A549 (cell line): ENCODE measurements around the gene TRAPPC5. TPM values are rescaled to one million over a fixed set of nuclear protein-coding genes. Genes with fewer than 3 reads are reported as not detected.

Source experiments
- ATAC-seq, 2 experiments: fragments of 200-7000 bp in 1 of 2; fragments of >200 bp in 1 of 2; cut with Nextera tagmentation in 1 of 2; cut with Tn5 transposase in 1 of 2; 3 replicates each; pipeline versions ENCODE4 v1.8.0 to v1.9.1; 2018 to 2020; ENCODE audit warnings: mild to moderate bottlenecking in 1 of 2, moderate library complexity in 1 of 2
- CTCF ChIA-PET: fragments of 300-600 bp; sonication (Branson Sonifier 250); formaldehyde crosslinking; extraction: SDS; loops from one replicate; lab custom pipeline; 2021; ENCODE audit warnings: antibody characterized with exemption, inconsistent platforms; lab: Yijun Ruan, JAX
- POLR2A ChIA-PET: fragments of 350-600 bp; formaldehyde crosslinking; extraction: SDS; loops from one replicate; lab custom pipeline; 2021; ENCODE audit warnings: antibody characterized with exemption, inconsistent platforms; lab: Yijun Ruan, JAX
- DNase-seq, 2 experiments: peaks; one replicate each; pipeline versions ENCODE4 v3.0.0 to v3.0.0-alpha.2; 2011 to 2016; ENCODE audit warnings: low read depth in 1 of 2, low spot score in 1 of 2
- FAIRE-seq: peaks from 2 replicates; lab custom pipeline; 2011; peaks lifted over from hg19 to GRCh38; lab: Jason Lieb, UNC
- H3K27ac ChIP-seq, 2 experiments: fragments of >200 bp; sonication (Bioruptor Twin); formaldehyde crosslinking; 3 replicates each; pipeline ENCODE4 v1.5.1; 2016 to 2017
- H3K4me1 ChIP-seq: fragments of >200 bp; sonication (Bioruptor Twin); formaldehyde crosslinking; 3 replicates; pipeline ENCODE4 v1.6.1; 2016
- H3K4me2 ChIP-seq: fragments of >200 bp; sonication (Bioruptor Twin); formaldehyde crosslinking; 3 replicates; pipeline ENCODE4 v1.6.1; 2016
- H3K4me3 ChIP-seq: fragments of >200 bp; sonication (Bioruptor Twin); formaldehyde crosslinking; 3 replicates; pipeline ENCODE4 v1.5.1; 2016
- H3K9me3 ChIP-seq: fragments of >200 bp; sonication (Bioruptor Twin); formaldehyde crosslinking; 3 replicates; pipeline ENCODE4 v1.6.1; 2016
- CBX2 ChIP-seq: fragments of 200-600 bp; sonication (generic); IDR thresholded peaks from 2 replicates; pipeline ENCODE4 v1.6.1; 2016; ENCODE audit warnings: low read depth, mild to moderate bottlenecking, borderline replicate concordance
- CHD2 ChIP-seq: fragments of 150-350 bp; IDR thresholded peaks from 2 replicates; pipeline ENCODE4 v1.6.1; 2014; ENCODE audit warnings: low read length; ENCODE audit not compliant: partially characterized antibody
- CHD4 ChIP-seq: fragments of 200-600 bp; sonication (generic); IDR thresholded peaks from 2 replicates; pipeline ENCODE4 v1.6.1; 2016; ENCODE audit warnings: antibody characterized with exemption, mild to moderate bottlenecking, borderline replicate concordance
- CTCF ChIP-seq: fragments of >200 bp; sonication (Bioruptor Twin); formaldehyde crosslinking; IDR thresholded peaks from 3 replicates; pipeline ENCODE4 v1.5.1; 2016
- EP300 ChIP-seq, 2 experiments: fragments of >200 bp; sonication (Bioruptor Twin); formaldehyde crosslinking; IDR thresholded peaks; 2 replicates in 1 of 2; 3 replicates in 1 of 2; pipeline ENCODE4 v1.6.1; 2016 to 2017
- HES2 ChIP-seq: fragments of >200 bp; sonication (Bioruptor Twin); formaldehyde crosslinking; IDR thresholded peaks from 2 replicates; pipeline ENCODE4 v1.6.1; 2016
- HOXB5 ChIP-seq: fragments of 250-450 bp; sonication (Bioruptor Pico); IDR thresholded peaks from 2 replicates; pipeline ENCODE4 v1.5.0; 2020; ENCODE audit warnings: mild to moderate bottlenecking, moderate library complexity
- KDM5A ChIP-seq: fragments of 200-600 bp; sonication (generic); IDR thresholded peaks from 2 replicates; pipeline ENCODE4 v1.6.1; 2016; ENCODE audit warnings: antibody characterized with exemption, mild to moderate bottlenecking
- NFE2L2 ChIP-seq: fragments of 150-350 bp; conservative IDR thresholded peaks from 2 replicates; pipeline ENCODE4 v1.6.1; 2014; ENCODE audit warnings: low read length
- RARB ChIP-seq: fragments of 250-450 bp; sonication (Bioruptor Pico); IDR thresholded peaks from 2 replicates; pipeline ENCODE4 v1.8.0; 2021; ENCODE audit warnings: mild to moderate bottlenecking, moderate library complexity
- RNF2 ChIP-seq: fragments of 200-600 bp; sonication (generic); IDR thresholded peaks from 2 replicates; pipeline ENCODE4 v1.6.1; 2016; ENCODE audit warnings: low read depth, mild to moderate bottlenecking, antibody characterized with exemption, moderate library complexity, borderline replicate concordance
- SREBF2 ChIP-seq: fragments of 450-650 bp; IDR thresholded peaks from 2 replicates; pipeline ENCODE4 v1.6.1; 2014; ENCODE audit warnings: mild to moderate bottlenecking, moderate library complexity
- TP53 ChIP-seq: fragments of 250-450 bp; sonication (Bioruptor Pico); IDR thresholded peaks from 2 replicates; pipeline ENCODE4 v1.5.0; 2021; ENCODE audit warnings: mild to moderate bottlenecking, moderate library complexity
- ZFP36 ChIP-seq: fragments of 450-650 bp; IDR thresholded peaks from 2 replicates; pipeline ENCODE4 v1.6.1; 2014; ENCODE audit warnings: borderline replicate concordance; ENCODE audit not compliant: partially characterized antibody
- ZNF302 ChIP-seq: fragments of 250-450 bp; sonication (Bioruptor Pico); IDR thresholded peaks from 2 replicates; pipeline ENCODE4 v1.9.0; 2021; ENCODE audit warnings: inconsistent platforms, mild to moderate bottlenecking, moderate library complexity
- ZSCAN20 ChIP-seq: fragments of 250-450 bp; sonication (Bioruptor Pico); IDR thresholded peaks from 2 replicates; pipeline ENCODE4 v1.8.0; 2022; ENCODE audit warnings: mild to moderate bottlenecking, moderate library complexity
- WGBS: methylation state at CpG from one replicate; pipeline ENCODE4 v1.1.6; 2017; ENCODE audit errors: missing lambda C conversion rate; 5-methylcytosine and 5-hydroxymethylcytosine counted together
- polyA plus RNA-seq, 4 experiments: library from polyadenylated mRNA; depleted of rRNA in 3 of 4; stranded (reverse); fragments of >200 nt; fragmentation: RNase III in 1 of 4; extraction: RNeasy Plus Mini Kit Qiagen cat#74134 plus additional on column Dnase treatment in 1 of 4; gene quantifications; 2 replicates in 3 of 4; 3 replicates in 1 of 4; pipeline ENCODE4 v1.2.3, GENCODE V29; 2011 to 2017
- TF ChIP-seq, protein P1 (sequence below): fragments of 250-450 bp; sonication (Bioruptor Pico); IDR thresholded peaks from 2 replicates; pipeline ENCODE4 v1.5.0; 2021; ENCODE audit warnings: mild to moderate bottlenecking, moderate library complexity, borderline replicate concordance
- TF ChIP-seq, protein P2 (sequence below): fragments of 200-600 bp; sonication (generic); IDR thresholded peaks from 2 replicates; pipeline ENCODE4 v1.6.1; 2016; ENCODE audit warnings: antibody characterized with exemption, mild to moderate bottlenecking, moderate library complexity
- TF ChIP-seq, protein P3 (sequence below): fragments of 250-450 bp; sonication (Bioruptor Pico); IDR thresholded peaks from 2 replicates; pipeline ENCODE4 v1.5.0; 2020; ENCODE audit warnings: low read depth, mild to moderate bottlenecking, moderate library complexity

The TRAPPC5 gene
- polyA plus RNA-seq, 2 of the 4 experiments (the other 2 are of a cell fraction) = 31.6 to 59.8 TPM

- no peak for TF ChIP-seq CTCF
- no peak for TF ChIP-seq RARB
- TF ChIP-seq CHD4 = no peak
- TF ChIP-seq, protein P1, sequence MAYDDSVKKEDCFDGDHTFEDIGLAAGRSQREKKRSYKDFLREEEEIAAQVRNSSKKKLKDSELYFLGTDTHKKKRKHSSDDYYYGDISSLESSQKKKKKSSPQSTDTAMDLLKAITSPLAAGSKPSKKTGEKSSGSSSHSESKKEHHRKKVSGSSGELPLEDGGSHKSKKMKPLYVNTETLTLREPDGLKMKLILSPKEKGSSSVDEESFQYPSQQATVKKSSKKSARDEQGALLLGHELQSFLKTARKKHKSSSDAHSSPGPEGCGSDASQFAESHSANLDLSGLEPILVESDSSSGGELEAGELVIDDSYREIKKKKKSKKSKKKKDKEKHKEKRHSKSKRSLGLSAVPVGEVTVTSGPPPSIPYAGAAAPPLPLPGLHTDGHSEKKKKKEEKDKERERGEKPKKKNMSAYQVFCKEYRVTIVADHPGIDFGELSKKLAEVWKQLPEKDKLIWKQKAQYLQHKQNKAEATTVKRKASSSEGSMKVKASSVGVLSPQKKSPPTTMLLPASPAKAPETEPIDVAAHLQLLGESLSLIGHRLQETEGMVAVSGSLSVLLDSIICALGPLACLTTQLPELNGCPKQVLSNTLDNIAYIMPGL (CRISPR knock-in tag) = no peak
Observed at GRCh38 chr19:7657131-7657751, 23.4 kb upstream of the TRAPPC5 start (continued).

- no peak for ATAC-seq
- Histone ChIP-seq H3K4me2 (no peak overlapping the region), H3K4me3 (no peak overlapping the region), H3K27ac (no peak overlapping the region), H3K9me3 (no peaks in the 10 kb centered on the region), H3K4me1 (no peaks in the 10 kb centered on the region)
- ChIA-PET CTCF (interaction anchor here (1.2 to 1.7 kb wide), 2 partner anchors 11 to 23 kb away, joined by 3 to 6 read pairs; partner anchors contain the start of genes RETN and TRAPPC5), POLR2A (no interaction called here)
- no peak for DNase-seq
- WGBS = 66% methylated on average over 9 of the region's 9 CpGs
- TF ChIP-seq, protein P2, sequence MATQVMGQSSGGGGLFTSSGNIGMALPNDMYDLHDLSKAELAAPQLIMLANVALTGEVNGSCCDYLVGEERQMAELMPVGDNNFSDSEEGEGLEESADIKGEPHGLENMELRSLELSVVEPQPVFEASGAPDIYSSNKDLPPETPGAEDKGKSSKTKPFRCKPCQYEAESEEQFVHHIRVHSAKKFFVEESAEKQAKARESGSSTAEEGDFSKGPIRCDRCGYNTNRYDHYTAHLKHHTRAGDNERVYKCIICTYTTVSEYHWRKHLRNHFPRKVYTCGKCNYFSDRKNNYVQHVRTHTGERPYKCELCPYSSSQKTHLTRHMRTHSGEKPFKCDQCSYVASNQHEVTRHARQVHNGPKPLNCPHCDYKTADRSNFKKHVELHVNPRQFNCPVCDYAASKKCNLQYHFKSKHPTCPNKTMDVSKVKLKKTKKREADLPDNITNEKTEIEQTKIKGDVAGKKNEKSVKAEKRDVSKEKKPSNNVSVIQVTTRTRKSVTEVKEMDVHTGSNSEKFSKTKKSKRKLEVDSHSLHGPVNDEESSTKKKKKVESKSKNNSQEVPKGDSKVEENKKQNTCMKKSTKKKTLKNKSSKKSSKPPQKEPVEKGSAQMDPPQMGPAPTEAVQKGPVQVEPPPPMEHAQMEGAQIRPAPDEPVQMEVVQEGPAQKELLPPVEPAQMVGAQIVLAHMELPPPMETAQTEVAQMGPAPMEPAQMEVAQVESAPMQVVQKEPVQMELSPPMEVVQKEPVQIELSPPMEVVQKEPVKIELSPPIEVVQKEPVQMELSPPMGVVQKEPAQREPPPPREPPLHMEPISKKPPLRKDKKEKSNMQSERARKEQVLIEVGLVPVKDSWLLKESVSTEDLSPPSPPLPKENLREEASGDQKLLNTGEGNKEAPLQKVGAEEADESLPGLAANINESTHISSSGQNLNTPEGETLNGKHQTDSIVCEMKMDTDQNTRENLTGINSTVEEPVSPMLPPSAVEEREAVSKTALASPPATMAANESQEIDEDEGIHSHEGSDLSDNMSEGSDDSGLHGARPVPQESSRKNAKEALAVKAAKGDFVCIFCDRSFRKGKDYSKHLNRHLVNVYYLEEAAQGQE = no peak
- no peak for TF ChIP-seq HOXB5 (CRISPR knock-in tag)
- TF ChIP-seq, protein P3, sequence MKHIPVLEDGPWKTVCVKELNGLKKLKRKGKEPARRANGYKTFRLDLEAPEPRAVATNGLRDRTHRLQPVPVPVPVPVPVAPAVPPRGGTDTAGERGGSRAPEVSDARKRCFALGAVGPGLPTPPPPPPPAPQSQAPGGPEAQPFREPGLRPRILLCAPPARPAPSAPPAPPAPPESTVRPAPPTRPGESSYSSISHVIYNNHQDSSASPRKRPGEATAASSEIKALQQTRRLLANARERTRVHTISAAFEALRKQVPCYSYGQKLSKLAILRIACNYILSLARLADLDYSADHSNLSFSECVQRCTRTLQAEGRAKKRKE (CRISPR knock-in tag) = no peak
- TF ChIP-seq CTCF = no peak
- TF ChIP-seq NFE2L2 = no peak
- TF ChIP-seq HES2 = no peak
- TF ChIP-seq ZFP36 = no peak
- TF ChIP-seq, protein P1 (CRISPR knock-in tag) = no peak
- no peak for TF ChIP-seq ZNF302
- no peak for TF ChIP-seq CHD2
- no peak for TF ChIP-seq RNF2
- TF ChIP-seq CBX2 = no peak
- no peak for TF ChIP-seq SREBF2
- TF ChIP-seq TP53 (CRISPR knock-in tag) = no peak
- no peak for TF ChIP-seq ZSCAN20 (CRISPR knock-in tag)
- TF ChIP-seq EP300 (IDR thresholded peaks at IDR 0.05) = no peak
- no peak for TF ChIP-seq KDM5A
- FAIRE-seq = no peak
Observed at GRCh38 chr19:7658219-7658686, 22.4 kb upstream of the TRAPPC5 start.
